ENCODE measurements around the gene SERPINA9.
"Not testable (repeated sequence)": the region's sequence is repeated elsewhere in the genome, so short reads cannot be mapped to it uniquely, and the experiment has no call there.

SERPINA9 gene

GRCh38 chr14:94446126-94446525, 29.9 kb downstream of the SERPINA9 start:
- Histone ChIP-seq H3K36me3 (ENCODE audit: insufficient read depth, low read length) (no peaks in the 10 kb centered on the region), H3K4me1 (ENCODE audit: insufficient read depth, low read length) (peaks cover 12% of the 10 kb centered on the region), H3K9me3 (ENCODE audit: control insufficient read depth, insufficient read depth, low read length) (no peaks in the 10 kb centered on the region), H3K9ac (ENCODE audit: low read depth, low read length) (no peak overlapping the region)

- Histone ChIP-seq H3K4me1 (ENCODE audit: insufficient read depth, low read length) (0 out of 2 replicates have a peak, but pooled peaks cover under 1% of the 10 kb centered on the region), H3K36me3 (ENCODE audit: insufficient read depth, low read length) (no peaks in the 10 kb centered on the region), H3K9me3 (ENCODE audit: control insufficient read depth, insufficient read depth, low read length) (no peaks in the 10 kb centered on the region), H3K9ac (ENCODE audit: low read depth, low read length) (no peak overlapping the region)
Observed at GRCh38 chr14:94445003-94445402, 31.0 kb downstream of the SERPINA9 start.

GRCh38 chr14:94441531-94442205, 34.3 kb downstream of the SERPINA9 start:
- H3K9me3 ChIP-seq (ENCODE audit: control insufficient read depth, insufficient read depth, low read length), result no peaks in the 10 kb centered on the region
- H3K9ac ChIP-seq (ENCODE audit: low read depth, low read length), result no peak overlapping the region
- no peaks in the 10 kb centered on the region for H3K36me3 ChIP-seq (ENCODE audit: insufficient read depth, low read length)
- H3K4me1 ChIP-seq (ENCODE audit: insufficient read depth, low read length), result no peaks in the 10 kb centered on the region

GRCh38 chr14:94441130-94441529, 34.9 kb downstream of the SERPINA9 start:
- H3K9me3 ChIP-seq (ENCODE audit: control insufficient read depth, insufficient read depth, low read length), result no peaks in the 10 kb centered on the region; the same call in 1 of the 2 replicates

GRCh38 chr14:94439453-94440057, 36.4 kb downstream of the SERPINA9 start:
- no peaks in the 10 kb centered on the region for H3K4me1 ChIP-seq (ENCODE audit: insufficient read depth, low read length)
- H3K9ac ChIP-seq (ENCODE audit: low read depth, low read length), result no peak overlapping the region
- no peaks in the 10 kb centered on the region for H3K36me3 ChIP-seq (ENCODE audit: insufficient read depth, low read length)
- no peaks in the 10 kb centered on the region; the same call in 1 of the 2 replicates for H3K9me3 ChIP-seq (ENCODE audit: control insufficient read depth, insufficient read depth, low read length)

More at GRCh38 chr14:94441130-94441529, 34.9 kb downstream of the SERPINA9 start:
- Histone ChIP-seq H3K9ac (ENCODE audit: low read depth, low read length) (no peak overlapping the region), H3K4me1 (ENCODE audit: insufficient read depth, low read length) (no peaks in the 10 kb centered on the region), H3K36me3 (ENCODE audit: insufficient read depth, low read length) (no peaks in the 10 kb centered on the region)

- Histone ChIP-seq H3K9me3 (ENCODE audit: control insufficient read depth, insufficient read depth, low read length) (no peaks in the 10 kb centered on the region), H3K9ac (ENCODE audit: low read depth, low read length) (no peak overlapping the region), H3K36me3 (ENCODE audit: insufficient read depth, low read length) (no peaks in the 10 kb centered on the region), H3K4me1 (ENCODE audit: insufficient read depth, low read length) (no peaks in the 10 kb centered on the region)
Observed at GRCh38 chr14:94428610-94429009, 47.4 kb downstream of the SERPINA9 start.

- H3K9ac ChIP-seq (ENCODE audit: low read depth, low read length), result no peak overlapping the region
- no peaks in the 10 kb centered on the region for H3K36me3 ChIP-seq (ENCODE audit: insufficient read depth, low read length)
- H3K9me3 ChIP-seq (ENCODE audit: control insufficient read depth, insufficient read depth, low read length), result no peaks in the 10 kb centered on the region
- H3K4me1 ChIP-seq (ENCODE audit: insufficient read depth, low read length), result no peaks in the 10 kb centered on the region
Observed at GRCh38 chr14:94427016-94427613, 48.9 kb downstream of the SERPINA9 start.

GRCh38 chr14:94426526-94426925, 49.5 kb downstream of the SERPINA9 start:
- H3K36me3 ChIP-seq (ENCODE audit: insufficient read depth, low read length), result no peaks in the 10 kb centered on the region
- no peak overlapping the region for H3K9ac ChIP-seq (ENCODE audit: low read depth, low read length)
- no peaks in the 10 kb centered on the region for H3K4me1 ChIP-seq (ENCODE audit: insufficient read depth, low read length)
- H3K9me3 ChIP-seq (ENCODE audit: control insufficient read depth, insufficient read depth, low read length), result no peaks in the 10 kb centered on the region

GRCh38 chr14:94424371-94424770, 51.6 kb downstream of the SERPINA9 start:
- no peaks in the 10 kb centered on the region for H3K4me1 ChIP-seq (ENCODE audit: insufficient read depth, low read length)
- H3K9ac ChIP-seq (ENCODE audit: low read depth, low read length), result no peak overlapping the region
- peaks cover 3% of the 10 kb centered on the region for H3K9me3 ChIP-seq (ENCODE audit: control insufficient read depth, insufficient read depth, low read length)
- no peaks in the 10 kb centered on the region for H3K36me3 ChIP-seq (ENCODE audit: insufficient read depth, low read length)

- Histone ChIP-seq H3K9me3 (ENCODE audit: control insufficient read depth, insufficient read depth, low read length) (peaks cover 3% of the 10 kb centered on the region), H3K9ac (ENCODE audit: low read depth, low read length) (no peak overlapping the region), H3K4me1 (ENCODE audit: insufficient read depth, low read length) (no peaks in the 10 kb centered on the region), H3K36me3 (ENCODE audit: insufficient read depth, low read length) (no peaks in the 10 kb centered on the region)
Observed at GRCh38 chr14:94423453-94424056, 52.4 kb downstream of the SERPINA9 start.

GRCh38 chr14:94421316-94421715, 54.7 kb downstream of the SERPINA9 start:
- Histone ChIP-seq H3K9ac (ENCODE audit: low read depth, low read length) (no peak overlapping the region), H3K36me3 (ENCODE audit: insufficient read depth, low read length) (no peaks in the 10 kb centered on the region), H3K4me1 (ENCODE audit: insufficient read depth, low read length) (no peaks in the 10 kb centered on the region), H3K9me3 (ENCODE audit: control insufficient read depth, insufficient read depth, low read length) (peaks cover 3% of the 10 kb centered on the region)

GRCh38 chr14:94417497-94418205, 58.3 kb downstream of the SERPINA9 start:
- H3K9ac ChIP-seq (ENCODE audit: low read depth, low read length); H3K4me1 ChIP-seq (ENCODE audit: insufficient read depth, low read length); H3K9me3 ChIP-seq (ENCODE audit: control insufficient read depth, insufficient read depth, low read length); H3K36me3 ChIP-seq (ENCODE audit: insufficient read depth, low read length): not testable (repeated sequence)
